HG03025 (cell line): Measurements from ENCODE around the gene SLIT3.

Experiments
- ATAC-seq: cut with Tn5 transposase; IDR thresholded peaks from one replicate; pipeline ENCODE4 v1.9.1; 2021; ENCODE audit warnings: mild to moderate bottlenecking, moderate library complexity; ENCODE audit not compliant: unreplicated experiment, low FRiP score

SLIT3 gene

GRCh38 chr5:168675883-168676408 lies 625.0 kb downstream of the SLIT3 start:
- no peak for ATAC-seq

GRCh38 chr5:168674893-168675482 lies 626.0 kb downstream of the SLIT3 start:
- no peak for ATAC-seq

GRCh38 chr5:168672888-168673287 lies 628.1 kb downstream of the SLIT3 start:
- ATAC-seq, result no peak

GRCh38 chr5:168672016-168672415 lies 628.9 kb downstream of the SLIT3 start:
- ATAC-seq, result no peak

- no peak for ATAC-seq
Observed at GRCh38 chr5:168670881-168671575, 629.9 kb downstream of the SLIT3 start.

GRCh38 chr5:168669668-168670378 lies 631.1 kb downstream of the SLIT3 start:
- ATAC-seq, result no peak

- no peak for ATAC-seq
Observed at GRCh38 chr5:168669156-168669555, 631.8 kb downstream of the SLIT3 start.

- no peak for ATAC-seq
Observed at GRCh38 chr5:168668078-168668477, 632.9 kb downstream of the SLIT3 start.

- ATAC-seq, result no peak
Observed at GRCh38 chr5:168667301-168667840, 633.6 kb downstream of the SLIT3 start.

- ATAC-seq, result no peak
Observed at GRCh38 chr5:168666356-168666755, 634.6 kb downstream of the SLIT3 start.

GRCh38 chr5:168663276-168664004 lies 637.5 kb downstream of the SLIT3 start:
- ATAC-seq, result no peak

- no peak for ATAC-seq
Observed at GRCh38 chr5:168661593-168662485, 639.1 kb downstream of the SLIT3 start.

GRCh38 chr5:168660691-168661090 lies 640.2 kb downstream of the SLIT3 start:
- ATAC-seq, result no peak

- no peak for ATAC-seq
Observed at GRCh38 chr5:168659286-168659847, 641.6 kb downstream of the SLIT3 start.

GRCh38 chr5:168658394-168658793 lies 642.5 kb downstream of the SLIT3 start:
- ATAC-seq, result no peak

- ATAC-seq, result no peak
Observed at GRCh38 chr5:168656633-168657032, 644.3 kb downstream of the SLIT3 start.

GRCh38 chr5:168655316-168655715 lies 645.6 kb downstream of the SLIT3 start:
- ATAC-seq, result no peak

GRCh38 chr5:168654211-168654721 lies 646.7 kb downstream of the SLIT3 start:
- no peak for ATAC-seq

GRCh38 chr5:168653626-168654025 lies 647.3 kb downstream of the SLIT3 start:
- no peak for ATAC-seq
